ENCODE data around the gene PRMT7. TPM values are rescaled to one million over a fixed set of nuclear protein-coding genes. Genes with fewer than 3 reads are reported as not detected.

The PRMT7 gene
- total and polyA plus RNA-seq, 9 donors: 27.8 to 43.4 (median 37.8) TPM

DNA sequence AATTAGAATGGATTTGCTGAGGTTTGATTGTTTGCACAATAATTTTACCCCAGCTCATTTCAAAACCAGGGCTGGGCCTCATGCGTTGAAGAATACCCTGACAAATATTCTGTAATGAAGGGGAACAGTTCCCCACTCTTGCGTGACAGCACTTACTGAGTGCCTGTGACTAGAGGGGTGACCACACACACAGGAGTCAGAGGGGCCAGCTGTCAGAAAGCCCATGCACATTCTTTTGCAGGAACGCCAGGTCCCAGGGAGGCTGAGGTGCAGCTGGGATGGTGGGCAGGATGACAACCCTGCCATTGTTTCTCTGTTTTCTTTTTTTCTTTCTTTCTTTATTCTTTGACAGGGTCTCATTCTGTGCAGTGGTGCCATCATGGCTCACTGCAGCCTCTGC is 92.9 kb downstream of the PRMT7 start:
- no peaks in the 10 kb centered on the region for H3K36me3 ChIP-seq
- TF ChIP-seq POLR2A (IDR thresholded peaks at IDR 0.05) (no peak), EP300 (IDR thresholded peaks at IDR 0.05) (no peak), CTCF (IDR thresholded peaks at IDR 0.05) (no peak)

DNA sequence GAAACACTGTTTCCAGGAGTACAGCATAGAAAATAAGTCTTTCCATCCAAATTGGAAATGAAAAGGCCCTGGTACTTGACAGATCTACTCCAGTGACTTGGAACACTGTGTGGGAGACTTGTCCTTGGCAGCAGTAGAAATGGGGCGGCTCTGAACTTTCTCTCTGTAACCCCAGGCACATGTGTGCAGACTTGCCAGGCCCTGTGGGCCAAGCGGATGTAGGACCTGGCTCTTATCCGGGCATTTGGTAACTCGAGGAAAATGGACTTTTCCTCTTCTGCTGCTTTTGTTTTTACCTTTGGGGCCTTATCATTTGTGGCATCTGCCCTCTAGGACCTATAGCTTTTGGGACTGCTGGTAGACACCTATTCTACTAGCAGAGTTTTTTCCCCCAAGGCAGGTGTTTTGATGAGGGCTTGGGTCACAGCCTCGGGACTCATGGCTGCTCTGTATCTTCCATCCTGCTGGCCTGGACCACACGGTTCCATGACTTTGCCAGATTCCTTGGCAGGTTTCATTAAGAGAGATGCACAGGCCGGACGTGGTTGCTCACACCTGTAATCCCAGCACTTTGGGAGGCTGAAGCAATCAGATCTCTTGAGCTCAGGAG is 94.0 kb downstream of the PRMT7 start:
- no peaks in the 10 kb centered on the region for H3K27me3 ChIP-seq
- no peak overlapping the region for H3K4me3 ChIP-seq
- no peak for DNase-seq
- no peaks in the 10 kb centered on the region for H3K4me1 ChIP-seq (ENCODE audit: insufficient read depth)
- H3K9me3 ChIP-seq: no peaks in the 10 kb centered on the region
- TF ChIP-seq CTCF (IDR thresholded peaks at IDR 0.05): no peak
- TF ChIP-seq EP300 (IDR thresholded peaks at IDR 0.05): no peak
- TF ChIP-seq POLR2A (IDR thresholded peaks at IDR 0.05): no peak
- no peaks in the 10 kb centered on the region for H3K36me3 ChIP-seq
- 61 to 76% (median 66%) methylated on average over 8 of the region's 8 CpGs for WGBS, 3 donors
- intact Hi-C loops (cut with DNase I): no loop called here
- H3K27ac ChIP-seq: no peak overlapping the region

More for the DNA sequence above, 92.9 kb downstream of the PRMT7 start:
- Histone ChIP-seq H3K4me3 (no peak overlapping the region), H3K9me3 (no peaks in the 10 kb centered on the region), H3K27me3 (no peaks in the 10 kb centered on the region), H3K27ac (no peak overlapping the region), H3K4me1 (ENCODE audit: insufficient read depth) (peaks cover 4% of the 10 kb centered on the region)
- WGBS, 3 donors: 81 to 90% (median 83%) methylated on average over 3 of the region's 3 CpGs
- intact Hi-C loops (cut with DNase I): no loop called here
- DNase-seq: no peak

- no peak overlapping the region for H3K4me3 ChIP-seq
- H3K27ac ChIP-seq: no peak overlapping the region
- no peaks in the 10 kb centered on the region for H3K36me3 ChIP-seq
- 5 to 24% (median 8%) methylated on average over 17 of the region's 17 CpGs for WGBS, 3 donors
- no peaks in the 10 kb centered on the region for H3K9me3 ChIP-seq
- H3K4me1 ChIP-seq (ENCODE audit: insufficient read depth): no peaks in the 10 kb centered on the region
- no peak for DNase-seq
- H3K27me3 ChIP-seq: no peaks in the 10 kb centered on the region
- no peak for TF ChIP-seq EP300 (IDR thresholded peaks at IDR 0.05)
- no peak for TF ChIP-seq CTCF (IDR thresholded peaks at IDR 0.05)
- no peak for TF ChIP-seq POLR2A (IDR thresholded peaks at IDR 0.05)
- intact Hi-C loops (cut with DNase I): no loop called here
These were observed 95.8 kb downstream of the PRMT7 start for GRCh38 chr16:68406458-68407152.

Small RNA genes within 50 kb of the gene (small RNA-seq; reads per million reads assigned to genes)
- not detected for gene RNU4-30P
- gene RNU6-1262P: not detected

Other genes with a start within 250 kb of the PRMT7 start
- gene NFATC3, start 225.6 kb upstream of the PRMT7 start, total RNA-seq: 10 to 100 TPM; 32.4 to 77.1 (median 48.2) TPM
- gene NFATC3, start 225.6 kb upstream of the PRMT7 start, polyA plus RNA-seq: 10 to 100 TPM; 12.5 to 32.2 TPM
- 10 to 100 TPM in 1 of 7 donors, 1 to 10 TPM in 4, under 1 TPM in 2; 0.68 to 13.8 (median 2.1) TPM for gene ESRP2, start 74.9 kb upstream of the PRMT7 start, total RNA-seq
- under 1 TPM; 0.17 to 0.44 TPM for gene ESRP2, start 74.9 kb upstream of the PRMT7 start, polyA plus RNA-seq
- 10 to 100 TPM in 3 of 7 donors, 1 to 10 TPM in 4; 7.7 to 18.4 (median 9.7) TPM for gene PLA2G15, start 65.6 kb upstream of the PRMT7 start, total RNA-seq
- 10 to 100 TPM in 1 of 2 donors, 1 to 10 TPM in 1; 7.3 to 12.4 TPM for gene PLA2G15, start 65.6 kb upstream of the PRMT7 start, polyA plus RNA-seq
- 10 to 100 TPM in 3 of 7 donors, 1 to 10 TPM in 4; 5.5 to 14.4 (median 9.0) TPM for gene SLC7A6, start 46.5 kb upstream of the PRMT7 start, total RNA-seq
- 10 to 100 TPM in 1 of 2 donors, 1 to 10 TPM in 1; 3.1 to 11.5 TPM for gene SLC7A6, start 46.5 kb upstream of the PRMT7 start, polyA plus RNA-seq
- gene SLC7A6OS, start 73 bp upstream of the PRMT7 start, total RNA-seq: 10 to 100 TPM in 6 of 7 donors, 1 to 10 TPM in 1; 8.9 to 20.7 (median 17.6) TPM
- gene SLC7A6OS, start 73 bp upstream of the PRMT7 start, polyA plus RNA-seq: 10 to 100 TPM in 1 of 2 donors, 1 to 10 TPM in 1; 8.7 to 18.3 TPM
- gene SMPD3, start 137.5 kb downstream of the PRMT7 start, total RNA-seq: 10 to 100 TPM in 1 of 7 donors, 1 to 10 TPM in 5, under 1 TPM in 1; 0.72 to 31.4 (median 3.3) TPM
- 1 to 10 TPM in 1 of 2 donors, under 1 TPM in 1; 0.40 to 1.6 TPM for gene SMPD3, start 137.5 kb downstream of the PRMT7 start, polyA plus RNA-seq
- 10 to 100 TPM; 29.8 to 50.0 (median 40.7) TPM for gene ZFP90, start 228.3 kb downstream of the PRMT7 start, total RNA-seq
- 10 to 100 TPM; 16.7 to 25.3 TPM for gene ZFP90, start 228.3 kb downstream of the PRMT7 start, polyA plus RNA-seq

Data from ovary (tissue), 9 donors.